HepG2 (cell line): ENCODE results near the gene SRGAP3. TPM values are rescaled to one million over a fixed set of nuclear protein-coding genes. Genes with fewer than 3 reads are reported as not detected.

ENCODE experiments used
- ATAC-seq: fragments of 200-7000 bp; cut with Tn5 transposase; 3 replicates; pipeline ENCODE4 v1.9.1; 2020; ENCODE audit warnings: mild to moderate bottlenecking, moderate library complexity
- BruUV-seq: library from RNA; stranded (reverse); fragments of 400-500 nt; replicated peaks from 2 replicates; lab custom pipeline; 2021; lab: Mats Ljungman, UMichigan
- CTCF ChIA-PET: fragments of 300-600 bp; formaldehyde crosslinking; extraction: SDS; loops from one replicate; lab custom pipeline; 2021; ENCODE audit warnings: low total read pairs, inconsistent platforms, low intra/inter-chr PET ratio; lab: Yijun Ruan, JAX
- POLR2A ChIA-PET: fragments of 350-600 bp; sonication (Branson Sonifier 250); formaldehyde crosslinking; loops from one replicate; lab custom pipeline; 2020; ENCODE audit warnings: antibody characterized with exemption, inconsistent platforms; lab: Yijun Ruan, JAX
- DNase-seq: peaks from one replicate; pipeline ENCODE4 v3.0.0-alpha.2; 2015; ENCODE audit warnings: low spot score
- FAIRE-seq: peaks from 3 replicates; lab custom pipeline; 2011; peaks lifted over from hg19 to GRCh38; lab: Jason Lieb, UNC
- H2AFZ ChIP-seq: one replicate; pipeline ENCODE4 v1.6.1; 2011; ENCODE audit warnings: low read length, inconsistent platforms
- H3K27ac ChIP-seq: fragments of 300-600 bp; 3 replicates; pipeline ENCODE4 v1.8.0; 2011; ENCODE audit warnings: mixed run types, mild to moderate bottlenecking, mixed read lengths, low read length, inconsistent platforms; ENCODE audit not compliant: insufficient read depth; ENCODE audit errors: extremely low read length
- H3K27me3 ChIP-seq, 2 experiments: fragments of 200-600 bp in 1 of 2; 2 replicates in 1 of 2; 3 replicates in 1 of 2; pipeline versions ENCODE4 v1.6.0 to v1.8.0; 2011; ENCODE audit warnings: low read length in 2 of 2, mild to moderate bottlenecking in 2 of 2, moderate library complexity in 2 of 2, inconsistent platforms in 1 of 2; ENCODE audit not compliant: insufficient read depth in 2 of 2, control insufficient read depth in 1 of 2
- H3K36me3 ChIP-seq, 2 experiments: fragments of 200-600 bp in 1 of 2; replicated peaks in 1 of 2; 2 replicates in 1 of 2; 3 replicates in 1 of 2; pipeline versions ENCODE4 v1.5.1 to v1.8.0; 2011; ENCODE audit warnings: low read length in 2 of 2, inconsistent platforms in 1 of 2; ENCODE audit not compliant: insufficient read depth in 2 of 2, control insufficient read depth in 1 of 2
- H3K4me1 ChIP-seq: 2 replicates; pipeline ENCODE4 v1.5.1; 2012; ENCODE audit warnings: low read length, inconsistent platforms; ENCODE audit not compliant: insufficient read depth
- H3K4me2 ChIP-seq: 2 replicates; pipeline ENCODE4 v1.6.0; 2011; ENCODE audit warnings: low read depth, low read length, inconsistent platforms
- H3K4me3 ChIP-seq, 3 experiments: fragments of 200-600 bp in 1 of 3; sonication (generic), shearing (Covaris generic) in 1 of 3; replicated peaks in 1 of 3; 2 replicates each; pipeline ENCODE4 v1.5.1; 2011 to 2016; ENCODE audit warnings: low read length in 3 of 3, inconsistent platforms in 2 of 3, low read depth in 2 of 3, mild to moderate bottlenecking in 2 of 3, control low read depth in 1 of 3, mixed read lengths in 1 of 3; ENCODE audit not compliant: insufficient read depth in 1 of 3
- H3K79me2 ChIP-seq: one replicate; pipeline ENCODE4 v1.6.1; 2011; ENCODE audit warnings: low read length, inconsistent platforms; ENCODE audit not compliant: insufficient read depth
- H3K9ac ChIP-seq: 2 replicates; pipeline ENCODE4 v1.6.0; 2011; ENCODE audit warnings: mild to moderate bottlenecking, low read depth, low read length, inconsistent platforms; ENCODE audit not compliant: insufficient read depth
- H3K9me3 ChIP-seq: 2 replicates; pipeline ENCODE4 v1.5.1; 2012; ENCODE audit warnings: mild to moderate bottlenecking, low read length
- H4K20me1 ChIP-seq: 2 replicates; pipeline ENCODE4 v1.6.0; 2011; ENCODE audit warnings: inconsistent platforms, mild to moderate bottlenecking, low read length, moderate library complexity; ENCODE audit not compliant: insufficient read depth
- EHMT2 ChIP-seq: fragments of 200-600 bp; sonication (generic); IDR thresholded peaks from 2 replicates; pipeline ENCODE4 v1.7.0; 2017; ENCODE audit warnings: antibody characterized with exemption, low read depth, low read length, borderline replicate concordance
- GATA4 ChIP-seq: sonication (generic); IDR thresholded peaks from 2 replicates; pipeline ENCODE4 v1.6.1; 2016; ENCODE audit warnings: antibody characterized with exemption, low read depth, borderline replicate concordance
- HNRNPK ChIP-seq: fragments of 200-400 bp; formaldehyde crosslinking; IDR thresholded peaks from 2 replicates; pipeline ENCODE4 v1.6.1; 2018; ENCODE audit warnings: low read length, low read depth, moderate library complexity, mild to moderate bottlenecking; ENCODE audit not compliant: poor library complexity, severe bottlenecking
- IRF2 ChIP-seq: IDR thresholded peaks from 2 replicates; pipeline ENCODE4 v1.6.1; 2018; ENCODE audit warnings: missing genetic modification reagents, missing compliant biosample characterization
- KDM2A ChIP-seq: sonication (generic); formaldehyde crosslinking; IDR thresholded peaks from 2 replicates; pipeline ENCODE4 v1.4.0; 2020; ENCODE audit warnings: low read depth, missing genetic modification reagents, borderline replicate concordance
- KLF11 ChIP-seq: IDR thresholded peaks from 2 replicates; pipeline ENCODE4 v1.6.1; 2016; ENCODE audit warnings: missing compliant biosample characterization
- MIER3 ChIP-seq: IDR thresholded peaks from 2 replicates; pipeline ENCODE4 v1.6.1; 2016; ENCODE audit warnings: missing compliant biosample characterization, borderline replicate concordance
- SNAPC2 ChIP-seq: sonication (generic); formaldehyde crosslinking; IDR thresholded peaks from 2 replicates; pipeline ENCODE4 v1.8.1; 2022; ENCODE audit warnings: mild to moderate bottlenecking, missing genetic modification reagents
- SP1 ChIP-seq, 2 experiments: fragments of 450-650 bp in 1 of 2; sonication (generic) in 1 of 2; formaldehyde crosslinking in 1 of 2; IDR thresholded peaks; 2 replicates each; pipeline versions ENCODE4 v1.4.0 to v1.6.1; 2016 to 2020; ENCODE audit warnings: missing genetic modification reagents in 1 of 2
- U2AF1 ChIP-seq: fragments of 200-400 bp; formaldehyde crosslinking; optimal IDR thresholded peaks from 2 replicates; pipeline ENCODE3; 2017; ENCODE audit warnings: mild to moderate bottlenecking, low read depth, low read length
- ZKSCAN5 ChIP-seq: sonication (generic); formaldehyde crosslinking; IDR thresholded peaks from 2 replicates; pipeline ENCODE4 v1.5.1; 2020; ENCODE audit warnings: mild to moderate bottlenecking, missing genetic modification reagents
- ZNF556 ChIP-seq: sonication (generic); formaldehyde crosslinking; IDR thresholded peaks from 2 replicates; pipeline ENCODE4 v1.4.0; 2020; ENCODE audit warnings: mild to moderate bottlenecking, missing genetic modification reagents, borderline replicate concordance
- ZNF629 ChIP-seq: sonication (generic); formaldehyde crosslinking; conservative IDR thresholded peaks from 2 replicates; pipeline ENCODE4 v1.5.0; 2020; ENCODE audit warnings: missing genetic modification reagents
- ZNF781 ChIP-seq: sonication (generic); formaldehyde crosslinking; IDR thresholded peaks from 2 replicates; pipeline ENCODE4 v1.5.1; 2020; ENCODE audit warnings: borderline replicate concordance, mild to moderate bottlenecking, missing genetic modification reagents; ENCODE audit errors: not compliant biosample characterization
- ZNF878 ChIP-seq: sonication (generic); formaldehyde crosslinking; IDR thresholded peaks from 2 replicates; pipeline ENCODE4 v1.8.1; 2023; ENCODE audit warnings: mild to moderate bottlenecking, missing genetic modification reagents, moderate library complexity
- WGBS: methylation state at CpG from one replicate; pipeline ENCODE4 v1.1.6; 2017; ENCODE audit warnings: low lambda C conversion rate; 5-methylcytosine and 5-hydroxymethylcytosine counted together
- in situ Hi-C: cut with HindIII; loops from 2 replicates; pipeline ENCODE4 v1.10.0; 2017; ENCODE audit warnings: low pct_unique_long_range_greater_than_20kb; ENCODE audit not compliant: extremely low pct_ligation_motif_present
- intact Hi-C: fragments of 100-400 bp; cut with micrococcal nuclease; formaldehyde crosslinking; loops from one replicate; pipeline ENCODE4 v1.10.0; 2022; ENCODE audit not compliant: unreplicated experiment
- polyA plus RNA-seq, 8 experiments: library from polyadenylated mRNA; depleted of rRNA in 3 of 8; stranded (reverse) in 7 of 8; unstranded in 1 of 8; fragments of >200 nt; fragmentation: Illumina TruSeq in 4 of 8; extraction: Trizol in 4 of 8; gene quantifications; 2 replicates each; pipeline versions ENCODE4 v1.2.1 to v1.2.3, GENCODE V29; 2011 to 2016; ENCODE audit warnings: low read depth in 4 of 8, missing spikeins in 1 of 8, mixed read lengths in 1 of 8; ENCODE audit not compliant: insufficient read depth in 1 of 8
- total RNA-seq, 5 experiments: library from RNA; depleted of rRNA; stranded (reverse); fragments of >200 nt; fragmentation: Illumina TruSeq; extraction: Trizol; gene quantifications; 2 replicates each; pipeline ENCODE4 v1.2.3, GENCODE V29; 2016; ENCODE audit warnings: low read depth in 1 of 5
- TF ChIP-seq, protein P1 (sequence below): sonication (generic); formaldehyde crosslinking; IDR thresholded peaks from 2 replicates; pipeline ENCODE4 v1.9.0; 2021; ENCODE audit warnings: mild to moderate bottlenecking, missing genetic modification reagents
- TF ChIP-seq, protein P2 (sequence below): sonication (generic); formaldehyde crosslinking; conservative IDR thresholded peaks from 2 replicates; pipeline ENCODE4 v1.4.0; 2020; ENCODE audit warnings: missing genetic modification reagents
- TF ChIP-seq, protein P3 (sequence below): sonication (generic); formaldehyde crosslinking; IDR thresholded peaks from 2 replicates; pipeline ENCODE4 v1.8.0; 2023; ENCODE audit warnings: mild to moderate bottlenecking, missing genetic modification reagents

SRGAP3 gene
- total and polyA plus RNA-seq, 2 of the 13 experiments (the other 11 are each of a cell fraction or from before 2014, with no cell fraction given) = 1.2 to 1.4 TPM

DNA sequence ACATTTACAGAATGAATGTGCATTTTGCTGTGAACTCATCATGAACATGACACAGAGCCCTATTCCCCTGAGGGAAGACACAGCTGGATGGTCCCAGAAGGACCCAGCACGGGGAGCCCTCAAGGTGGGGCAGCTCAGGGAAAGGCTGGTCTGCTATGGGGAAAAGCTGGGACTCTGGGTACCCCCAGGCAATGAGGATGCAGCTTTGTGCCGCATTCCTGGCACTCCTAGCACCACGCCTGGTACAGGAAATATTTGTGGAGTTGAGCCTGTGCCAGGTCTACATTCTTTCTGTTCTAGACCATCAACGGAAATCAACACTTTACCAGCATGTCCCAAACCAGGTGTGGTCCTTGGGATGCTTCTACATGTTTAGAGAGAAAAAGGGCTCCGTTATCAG lies 74.0 kb downstream of the SRGAP3 start:
- no peak overlapping the region for H3K27ac ChIP-seq
- no peaks in the 10 kb centered on the region for H3K36me3 ChIP-seq
- ChIA-PET CTCF (no interaction called here), POLR2A (no interaction called here)
- no peak overlapping the region for H3K4me2 ChIP-seq
- H3K27me3 ChIP-seq = no peaks in the 10 kb centered on the region; a peak in 3 of 5 replicates
- H3K9ac ChIP-seq = no peak overlapping the region
- in situ Hi-C loops (no loop called here), intact Hi-C loops (no loop called here)
- H3K4me1 ChIP-seq = peaks cover 19% of the 10 kb centered on the region
- H4K20me1 ChIP-seq = no peaks in the 10 kb centered on the region
- no peaks in the 10 kb centered on the region for H3K79me2 ChIP-seq
- FAIRE-seq (no peak), DNase-seq (no peak), ATAC-seq (no peak)
- WGBS = 0% methylated on average over 2 of the region's 5 CpGs
- no peaks in the 10 kb centered on the region for H3K9me3 ChIP-seq
- H3K4me3 ChIP-seq = no peak overlapping the region
- no TSS peak for BruUV-seq
- H2AFZ ChIP-seq = no peak overlapping the region
- TF ChIP-seq, protein P1, sequence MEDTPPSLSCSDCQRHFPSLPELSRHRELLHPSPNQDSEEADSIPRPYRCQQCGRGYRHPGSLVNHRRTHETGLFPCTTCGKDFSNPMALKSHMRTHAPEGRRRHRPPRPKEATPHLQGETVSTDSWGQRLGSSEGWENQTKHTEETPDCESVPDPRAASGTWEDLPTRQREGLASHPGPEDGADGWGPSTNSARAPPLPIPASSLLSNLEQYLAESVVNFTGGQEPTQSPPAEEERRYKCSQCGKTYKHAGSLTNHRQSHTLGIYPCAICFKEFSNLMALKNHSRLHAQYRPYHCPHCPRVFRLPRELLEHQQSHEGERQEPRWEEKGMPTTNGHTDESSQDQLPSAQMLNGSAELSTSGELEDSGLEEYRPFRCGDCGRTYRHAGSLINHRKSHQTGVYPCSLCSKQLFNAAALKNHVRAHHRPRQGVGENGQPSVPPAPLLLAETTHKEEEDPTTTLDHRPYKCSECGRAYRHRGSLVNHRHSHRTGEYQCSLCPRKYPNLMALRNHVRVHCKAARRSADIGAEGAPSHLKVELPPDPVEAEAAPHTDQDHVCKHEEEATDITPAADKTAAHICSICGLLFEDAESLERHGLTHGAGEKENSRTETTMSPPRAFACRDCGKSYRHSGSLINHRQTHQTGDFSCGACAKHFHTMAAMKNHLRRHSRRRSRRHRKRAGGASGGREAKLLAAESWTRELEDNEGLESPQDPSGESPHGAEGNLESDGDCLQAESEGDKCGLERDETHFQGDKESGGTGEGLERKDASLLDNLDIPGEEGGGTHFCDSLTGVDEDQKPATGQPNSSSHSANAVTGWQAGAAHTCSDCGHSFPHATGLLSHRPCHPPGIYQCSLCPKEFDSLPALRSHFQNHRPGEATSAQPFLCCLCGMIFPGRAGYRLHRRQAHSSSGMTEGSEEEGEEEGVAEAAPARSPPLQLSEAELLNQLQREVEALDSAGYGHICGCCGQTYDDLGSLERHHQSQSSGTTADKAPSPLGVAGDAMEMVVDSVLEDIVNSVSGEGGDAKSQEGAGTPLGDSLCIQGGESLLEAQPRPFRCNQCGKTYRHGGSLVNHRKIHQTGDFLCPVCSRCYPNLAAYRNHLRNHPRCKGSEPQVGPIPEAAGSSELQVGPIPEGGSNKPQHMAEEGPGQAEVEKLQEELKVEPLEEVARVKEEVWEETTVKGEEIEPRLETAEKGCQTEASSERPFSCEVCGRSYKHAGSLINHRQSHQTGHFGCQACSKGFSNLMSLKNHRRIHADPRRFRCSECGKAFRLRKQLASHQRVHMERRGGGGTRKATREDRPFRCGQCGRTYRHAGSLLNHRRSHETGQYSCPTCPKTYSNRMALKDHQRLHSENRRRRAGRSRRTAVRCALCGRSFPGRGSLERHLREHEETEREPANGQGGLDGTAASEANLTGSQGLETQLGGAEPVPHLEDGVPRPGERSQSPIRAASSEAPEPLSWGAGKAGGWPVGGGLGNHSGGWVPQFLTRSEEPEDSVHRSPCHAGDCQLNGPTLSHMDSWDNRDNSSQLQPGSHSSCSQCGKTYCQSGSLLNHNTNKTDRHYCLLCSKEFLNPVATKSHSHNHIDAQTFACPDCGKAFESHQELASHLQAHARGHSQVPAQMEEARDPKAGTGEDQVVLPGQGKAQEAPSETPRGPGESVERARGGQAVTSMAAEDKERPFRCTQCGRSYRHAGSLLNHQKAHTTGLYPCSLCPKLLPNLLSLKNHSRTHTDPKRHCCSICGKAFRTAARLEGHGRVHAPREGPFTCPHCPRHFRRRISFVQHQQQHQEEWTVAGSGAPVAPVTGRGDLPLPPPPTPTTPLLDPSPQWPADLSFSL (CRISPR knock-in tag) = no peak
- TF ChIP-seq ZNF629 (CRISPR knock-in tag) (no peak), KLF11 (no peak), IRF2 (CRISPR knock-in tag) (no peak), GATA4 (no peak), EHMT2 (no peak), SP1 (IDR thresholded peaks at IDR 0.05) (no peak), SP1 (CRISPR knock-in tag; IDR thresholded peaks at IDR 0.05) (no peak), HNRNPK (no peak), MIER3 (no peak), ZNF878 (CRISPR knock-in tag) (no peak), KDM2A (CRISPR knock-in tag) (no peak), ZKSCAN5 (CRISPR knock-in tag) (no peak), SNAPC2 (CRISPR knock-in tag) (no peak), U2AF1 (no peak), ZNF781 (CRISPR knock-in tag) (no peak), ZNF556 (CRISPR knock-in tag) (no peak)
- TF ChIP-seq, protein P2, sequence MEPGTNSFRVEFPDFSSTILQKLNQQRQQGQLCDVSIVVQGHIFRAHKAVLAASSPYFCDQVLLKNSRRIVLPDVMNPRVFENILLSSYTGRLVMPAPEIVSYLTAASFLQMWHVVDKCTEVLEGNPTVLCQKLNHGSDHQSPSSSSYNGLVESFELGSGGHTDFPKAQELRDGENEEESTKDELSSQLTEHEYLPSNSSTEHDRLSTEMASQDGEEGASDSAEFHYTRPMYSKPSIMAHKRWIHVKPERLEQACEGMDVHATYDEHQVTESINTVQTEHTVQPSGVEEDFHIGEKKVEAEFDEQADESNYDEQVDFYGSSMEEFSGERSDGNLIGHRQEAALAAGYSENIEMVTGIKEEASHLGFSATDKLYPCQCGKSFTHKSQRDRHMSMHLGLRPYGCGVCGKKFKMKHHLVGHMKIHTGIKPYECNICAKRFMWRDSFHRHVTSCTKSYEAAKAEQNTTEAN (CRISPR knock-in tag) = no peak
- TF ChIP-seq, protein P3, sequence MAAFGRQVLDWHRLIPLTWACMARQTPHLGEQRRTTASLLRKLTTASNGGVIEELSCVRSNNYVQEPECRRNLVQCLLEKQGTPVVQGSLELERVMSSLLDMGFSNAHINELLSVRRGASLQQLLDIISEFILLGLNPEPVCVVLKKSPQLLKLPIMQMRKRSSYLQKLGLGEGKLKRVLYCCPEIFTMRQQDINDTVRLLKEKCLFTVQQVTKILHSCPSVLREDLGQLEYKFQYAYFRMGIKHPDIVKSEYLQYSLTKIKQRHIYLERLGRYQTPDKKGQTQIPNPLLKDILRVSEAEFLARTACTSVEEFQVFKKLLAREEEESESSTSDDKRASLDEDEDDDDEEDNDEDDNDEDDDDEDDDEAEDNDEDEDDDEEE (CRISPR knock-in tag) = no peak
